ENCODE data around the gene PGM2L1. TPM values are rescaled to one million over a fixed set of nuclear protein-coding genes. Genes with fewer than 3 reads are reported as not detected.

Gene PGM2L1
- total and polyA plus RNA-seq, 2 experiments from 2014 or later = 32.6 to 44.4 TPM

DNA sequence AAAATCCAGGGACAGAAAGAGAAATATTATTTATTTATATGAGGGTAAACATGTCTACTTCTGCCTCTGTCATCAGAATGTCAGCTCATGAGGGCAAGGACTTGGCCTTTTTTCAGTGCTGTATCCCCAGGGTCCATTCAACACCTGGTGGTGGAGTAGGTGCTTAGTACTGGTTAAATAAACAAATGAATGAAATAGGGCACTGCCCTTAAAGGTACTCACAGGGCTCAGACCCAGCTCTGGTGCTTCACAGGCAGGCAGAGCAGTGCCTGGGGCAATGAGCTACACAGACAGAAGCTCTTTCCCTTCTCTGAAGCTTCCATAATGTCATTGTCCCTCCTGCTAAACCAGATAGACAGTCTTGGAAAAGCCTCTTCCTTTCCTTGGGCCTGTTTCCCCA is 117.7 kb downstream of the PGM2L1 start:
- ATAC-seq = no peak
- DNase-seq (ENCODE audit: low spot score) = no peak
- Mint-ChIP-seq H3K4me3 (no peak overlapping the region), H3K9me3 (no peaks in the 10 kb centered on the region), H3K27ac (no peak overlapping the region), H3K36me3 (ENCODE audit: low read depth) (no peaks in the 10 kb centered on the region), H3K27me3 (ENCODE audit: insufficient read depth, low read depth, poor library complexity) (no peaks in the 10 kb centered on the region), H3K4me1 (no peaks in the 10 kb centered on the region)
- Histone ChIP-seq H3F3A (replicated peaks; ENCODE audit: low read depth) (no peaks in the 10 kb centered on the region), H3K4me1 (ENCODE audit: insufficient read depth) (no peaks in the 10 kb centered on the region), H3K27me3 (ENCODE audit: insufficient read depth) (no peaks in the 10 kb centered on the region), H3K4me2 (no peak overlapping the region), H3K27ac (ENCODE audit: low read depth) (no peak overlapping the region), H3K79me2 (replicated peaks; ENCODE audit: insufficient read depth) (no peaks in the 10 kb centered on the region), H3K36me3 (ENCODE audit: insufficient read depth) (no peaks in the 10 kb centered on the region), H2AFZ (no peak overlapping the region), H3K9me2 (ENCODE audit: insufficient read depth) (no peaks in the 10 kb centered on the region), H4K20me1 (replicated peaks; ENCODE audit: insufficient read depth) (no peaks in the 10 kb centered on the region), H3K4me3 (no peak overlapping the region)
- TF ChIP-seq ETS1 (IDR thresholded peaks at IDR 0.05) (no peak), JUNB (IDR thresholded peaks at IDR 0.05; ENCODE audit: unreplicated experiment) (no peak), CTCF (conservative IDR thresholded peaks at IDR 0.05; ENCODE audit: low read depth in 2 of 2) (no peak), POLR2AphosphoS5 (IDR thresholded peaks at IDR 0.05; ENCODE audit: low read depth) (no peak), NANOG (IDR thresholded peaks at IDR 0.05; ENCODE audit: borderline replicate concordance) (no peak), ZNF331 (CRISPR knock-in tag; IDR thresholded peaks at IDR 0.05; ENCODE audit: low read depth) (no peak), ZNF114 (CRISPR knock-in tag; IDR thresholded peaks at IDR 0.05) (no peak), REST (IDR thresholded peaks at IDR 0.05; ENCODE audit: unreplicated experiment) (no peak), ZNF462 (CRISPR knock-in tag; IDR thresholded peaks at IDR 0.05) (no peak), STAT1 (IDR thresholded peaks at IDR 0.05; ENCODE audit: unreplicated experiment) (no peak), CREB1 (CRISPR knock-in tag; IDR thresholded peaks at IDR 0.05; ENCODE audit: low read depth) (no peak), EZH2phosphoT487 (IDR thresholded peaks at IDR 0.05; ENCODE audit: unreplicated experiment) (no peak), EZH2 (IDR thresholded peaks at IDR 0.05; ENCODE audit: low read depth, unreplicated experiment) (no peak)
